LNCaP clone FGC (cell line): ENCODE results near the gene FAM114A1.

Experiments used
- DNase-seq: peaks from one replicate; pipeline ENCODE4 v3.0.0-alpha.2; 2011; ENCODE audit warnings: low read depth
- H3K4me3 ChIP-seq: 2 replicates; pipeline ENCODE4 v1.5.1; 2011; ENCODE audit warnings: mild to moderate bottlenecking, low read depth, low read length, control low read depth
- TF ChIP-seq, protein P1 (sequence below): IDR thresholded peaks from 2 replicates; pipeline ENCODE4 v1.5.1; 2012; ENCODE audit warnings: mild to moderate bottlenecking; ENCODE audit not compliant: control insufficient read depth, insufficient read depth; ENCODE audit errors: extremely low read depth

FAM114A1 gene

DNA sequence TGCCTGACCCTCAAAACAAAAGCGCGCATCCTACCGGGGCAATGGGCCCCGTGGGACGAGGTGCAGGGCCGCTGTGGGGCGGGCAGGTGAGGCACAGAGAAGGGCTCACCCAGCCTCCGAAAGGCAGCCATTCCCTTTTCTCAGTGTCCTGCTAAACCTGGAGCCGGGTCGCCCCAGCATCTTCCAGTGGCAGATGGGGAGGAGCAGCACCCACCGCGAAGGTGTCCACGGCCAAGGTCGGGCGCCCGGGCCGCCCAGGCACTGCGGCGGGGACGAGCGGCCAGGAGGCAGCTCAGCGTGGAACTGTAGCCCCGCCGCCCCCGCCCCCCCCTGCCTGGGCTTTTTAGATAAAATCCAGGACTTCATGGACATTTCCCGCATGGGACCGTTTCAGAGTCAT, 43.8 kb upstream of the FAM114A1 start:
- no peak overlapping the region for H3K4me3 ChIP-seq
- DNase-seq = no peak
- TF ChIP-seq, protein P1, sequence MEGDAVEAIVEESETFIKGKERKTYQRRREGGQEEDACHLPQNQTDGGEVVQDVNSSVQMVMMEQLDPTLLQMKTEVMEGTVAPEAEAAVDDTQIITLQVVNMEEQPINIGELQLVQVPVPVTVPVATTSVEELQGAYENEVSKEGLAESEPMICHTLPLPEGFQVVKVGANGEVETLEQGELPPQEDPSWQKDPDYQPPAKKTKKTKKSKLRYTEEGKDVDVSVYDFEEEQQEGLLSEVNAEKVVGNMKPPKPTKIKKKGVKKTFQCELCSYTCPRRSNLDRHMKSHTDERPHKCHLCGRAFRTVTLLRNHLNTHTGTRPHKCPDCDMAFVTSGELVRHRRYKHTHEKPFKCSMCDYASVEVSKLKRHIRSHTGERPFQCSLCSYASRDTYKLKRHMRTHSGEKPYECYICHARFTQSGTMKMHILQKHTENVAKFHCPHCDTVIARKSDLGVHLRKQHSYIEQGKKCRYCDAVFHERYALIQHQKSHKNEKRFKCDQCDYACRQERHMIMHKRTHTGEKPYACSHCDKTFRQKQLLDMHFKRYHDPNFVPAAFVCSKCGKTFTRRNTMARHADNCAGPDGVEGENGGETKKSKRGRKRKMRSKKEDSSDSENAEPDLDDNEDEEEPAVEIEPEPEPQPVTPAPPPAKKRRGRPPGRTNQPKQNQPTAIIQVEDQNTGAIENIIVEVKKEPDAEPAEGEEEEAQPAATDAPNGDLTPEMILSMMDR = no peak

DNA sequence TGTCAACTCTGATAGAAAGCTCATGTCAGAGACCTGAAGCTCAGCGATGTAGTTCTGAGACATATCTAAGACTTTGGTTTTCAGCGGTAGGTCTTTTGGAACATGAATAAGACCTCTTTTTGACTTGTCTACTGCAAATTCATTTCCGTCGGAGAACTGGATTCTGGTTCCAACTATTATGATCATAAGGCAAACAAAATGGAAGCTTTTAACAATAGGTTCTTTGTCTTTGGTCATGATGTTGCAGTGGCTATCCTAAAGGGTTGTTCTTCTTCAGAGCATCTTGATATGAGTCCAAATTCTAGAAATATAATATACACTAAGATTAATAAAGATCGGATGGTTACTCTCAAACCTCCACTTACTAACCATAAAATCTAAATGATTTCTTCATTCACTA, 38.4 kb upstream of the FAM114A1 start:
- no peak for DNase-seq
- TF ChIP-seq, protein P1 = no peak
- no peak overlapping the region for H3K4me3 ChIP-seq

DNA sequence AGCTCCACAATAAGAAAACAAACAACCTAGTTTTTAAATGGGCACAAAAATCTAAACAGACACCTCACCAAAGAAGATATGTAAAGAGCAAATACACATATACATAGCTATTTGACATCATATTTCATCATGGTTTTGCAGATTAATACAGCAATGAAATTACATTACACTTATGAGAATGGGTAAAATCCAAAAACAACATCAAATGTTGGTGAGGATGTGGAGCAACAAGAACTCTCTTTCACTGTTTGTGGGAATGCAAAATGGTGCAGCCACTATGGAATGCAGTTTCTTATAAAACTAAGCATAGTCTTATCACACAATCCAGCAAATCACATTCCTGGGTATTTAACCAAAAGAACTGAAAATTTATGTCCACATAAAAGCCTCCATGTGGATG, 36.0 kb upstream of the FAM114A1 start:
- no peak overlapping the region for H3K4me3 ChIP-seq
- TF ChIP-seq, protein P1 = no peak
- DNase-seq = no peak

DNA sequence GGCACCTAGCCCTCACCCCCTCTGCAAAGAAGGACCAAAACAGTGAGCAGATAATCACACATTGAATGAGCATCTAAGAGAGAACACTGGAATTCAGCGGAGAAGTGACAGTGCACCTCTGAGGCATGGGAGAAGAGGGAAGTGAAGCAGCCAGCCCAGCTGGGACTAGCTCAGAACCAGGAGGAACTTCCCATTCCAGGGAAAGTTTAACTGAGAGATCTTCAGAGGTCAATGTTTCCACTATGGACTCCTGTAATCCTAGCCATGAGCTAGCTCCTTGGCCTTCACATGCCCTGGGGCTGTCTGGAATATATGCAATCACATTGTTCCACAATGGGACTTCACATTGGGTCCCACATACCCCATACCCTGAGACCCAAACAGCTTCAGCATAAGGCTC, 35.4 kb upstream of the FAM114A1 start:
- TF ChIP-seq, protein P1 = no peak
- DNase-seq = no peak
- H3K4me3 ChIP-seq = no peak overlapping the region

DNA sequence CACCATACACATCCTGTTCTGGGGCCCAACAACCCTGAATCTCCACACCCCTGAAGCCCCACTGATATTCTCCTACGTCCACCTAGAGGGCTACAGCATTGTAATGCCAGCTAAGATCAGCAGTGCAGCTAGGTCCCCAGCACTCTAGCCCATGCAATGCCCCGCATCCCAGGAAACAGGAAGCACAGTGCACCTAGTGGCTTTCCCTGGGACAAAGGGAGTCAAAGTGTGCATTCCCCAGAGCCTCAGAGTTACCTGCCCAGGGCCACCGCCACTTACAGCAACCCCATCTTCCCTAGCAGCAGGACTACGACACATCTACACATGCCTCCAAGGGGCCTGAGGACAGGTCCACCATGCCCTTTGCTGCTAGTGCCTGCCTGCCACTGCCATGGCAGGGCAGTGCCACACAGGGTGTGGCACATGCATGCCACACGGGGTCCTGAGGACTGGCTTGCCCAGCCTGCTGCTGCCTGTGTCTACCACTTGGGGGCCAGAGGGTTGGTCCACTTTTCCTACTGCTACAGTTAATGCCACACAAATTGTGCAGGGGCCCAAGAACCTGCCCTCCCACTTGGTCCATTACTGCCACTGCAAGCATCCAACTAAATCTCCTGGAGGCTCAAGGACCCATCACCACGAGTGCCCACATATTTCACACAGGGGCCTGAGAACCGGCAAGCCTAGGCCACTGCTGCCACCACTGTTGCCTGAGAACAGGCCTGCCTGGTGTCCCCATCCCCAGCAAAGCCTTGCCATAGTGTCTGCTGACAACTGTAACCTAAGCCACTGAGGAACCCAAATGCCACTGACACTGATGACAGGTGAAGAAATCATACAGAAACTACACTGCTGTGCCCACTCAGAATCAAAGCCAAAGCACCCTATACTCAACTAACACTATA, 34.7 kb upstream of the FAM114A1 start:
- DNase-seq = no peak
- TF ChIP-seq, protein P1 = no peak
- no peak overlapping the region for H3K4me3 ChIP-seq

DNA sequence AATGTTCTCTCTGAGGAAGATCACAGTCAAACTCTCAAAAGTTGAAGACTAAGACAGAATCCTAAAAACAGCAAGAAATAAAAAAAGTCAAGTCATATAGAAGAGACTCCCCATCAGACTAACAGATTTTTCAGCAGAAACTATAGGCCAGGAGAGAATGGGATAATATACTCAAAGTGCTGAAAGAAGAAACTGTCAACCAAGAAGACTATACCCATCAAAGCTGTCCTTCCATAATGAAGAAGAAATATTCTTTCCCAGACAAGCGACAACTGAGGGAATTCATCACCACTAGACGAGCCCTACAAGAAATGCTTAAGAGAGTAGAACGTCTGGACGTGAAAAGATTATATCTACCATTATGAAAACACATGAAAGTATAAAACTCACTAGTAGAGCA, 33.0 kb upstream of the FAM114A1 start:
- DNase-seq = no peak
- H3K4me3 ChIP-seq = no peak overlapping the region
- TF ChIP-seq, protein P1 = no peak

DNA sequence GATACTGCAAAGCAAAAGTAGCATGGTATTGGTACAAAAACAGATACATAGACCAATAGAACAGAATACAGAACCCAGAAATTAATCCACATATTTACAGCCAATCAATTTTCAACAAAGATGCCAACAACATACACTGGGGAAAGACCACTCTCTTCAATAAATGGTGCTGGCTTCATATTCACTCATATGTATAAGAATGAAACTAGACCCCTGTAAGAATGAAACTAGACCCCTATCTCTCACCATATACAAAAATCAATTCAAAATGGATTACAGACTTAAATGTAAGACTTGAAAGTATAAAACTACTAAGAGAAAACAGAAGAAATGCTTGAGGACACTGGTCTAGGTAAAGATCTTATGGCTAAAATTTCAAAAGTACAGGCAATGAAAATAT, 30.3 kb upstream of the FAM114A1 start:
- no peak for DNase-seq
- TF ChIP-seq, protein P1 = no peak
- no peak overlapping the region for H3K4me3 ChIP-seq
